Activated CD8-positive, alpha-beta T cell treated with anti-CD3 and anti-CD28 coated beads, Interleukin-2, amount 10 ng/mL, durations not matched to agents 7 days and 5 days (primary cell): ENCODE data around the gene SREBF2. TPM values are rescaled to one million over a fixed set of nuclear protein-coding genes. Genes with fewer than 3 reads are reported as not detected.
A peak's percentile ranks its signal among the peaks of the same experiment; 100 is the strongest.

Experiments
- microRNA-seq: library from miRNA; unstranded; fragments of <30 nt; microRNA quantifications from one replicate; pipeline ENCODE4 v1.2.0, GENCODE V29; 2022
- total RNA-seq, 2 experiments: library from RNA; stranded (reverse); gene quantifications; one replicate each; pipeline ENCODE4 v1.2.3, GENCODE V29; 2021

The SREBF2 gene
- total RNA-seq, 2 experiments from 2014 or later = 93.0 to 93.7 TPM

Small RNA genes lying within 50 kb of the gene (microRNA-seq; reads per million reads assigned to microRNA genes)
- 375 reads per million, percentile 74 among the genes with 10 or more reads in this experiment for gene MIR33A

Other genes starting within 250 kb of the SREBF2 start
- gene PMM1, start 243.3 kb upstream of the SREBF2 start, total RNA-seq = 10 to 100 TPM; 37.5 to 38.2 TPM
- gene DESI1, start 212.1 kb upstream of the SREBF2 start, total RNA-seq = 10 to 100 TPM; 33.0 to 35.2 TPM
- gene XRCC6, start 211.8 kb upstream of the SREBF2 start, total RNA-seq = 100 to 1,000 TPM; 302 to 308 TPM
- 100 to 1,000 TPM; 185 to 200 TPM for gene SNU13, start 144.2 kb upstream of the SREBF2 start, total RNA-seq
- gene MEI1, start 133.6 kb upstream of the SREBF2 start, total RNA-seq = 10 to 100 TPM; 48.1 to 48.4 TPM
- gene CCDC134, start 32.4 kb upstream of the SREBF2 start, total RNA-seq = 10 to 100 TPM; 20.3 to 20.9 TPM
- not detected for gene SHISA8, start 82.0 kb downstream of the SREBF2 start, total RNA-seq
- gene TNFRSF13C, start 93.7 kb downstream of the SREBF2 start, total RNA-seq = 1 to 10 TPM; 1.2 to 1.6 TPM
- 10 to 100 TPM; 83.6 to 83.8 TPM for gene CENPM, start 114.0 kb downstream of the SREBF2 start, total RNA-seq
- under 1 TPM; 0.21 to 0.37 TPM for gene SEPTIN3, start 136.3 kb downstream of the SREBF2 start, total RNA-seq
- 1 to 10 TPM; 1.1 to 1.3 TPM for gene WBP2NL, start 165.7 kb downstream of the SREBF2 start, total RNA-seq
- 10 to 100 TPM; 17.1 to 18.1 TPM for gene NAGA, start 237.7 kb downstream of the SREBF2 start, total RNA-seq
- gene PHETA2, start 241.1 kb downstream of the SREBF2 start, total RNA-seq = 1 to 10 TPM; 1.6 to 1.9 TPM
- 10 to 100 TPM; 77.2 to 78.2 TPM for gene SMDT1, start 246.6 kb downstream of the SREBF2 start, total RNA-seq